Mesendoderm (in vitro differentiated cells): ENCODE data around the gene ENPEP.

Experiments
- DNase-seq: peaks from one replicate; pipeline ENCODE4 v3.0.0; 2013
- H2AK5ac ChIP-seq: 2 replicates; pipeline ENCODE4 v1.6.1; 2013; ENCODE audit warnings: low read length, inconsistent platforms
- H2BK120ac ChIP-seq: 2 replicates; pipeline ENCODE4 v1.6.1; 2013; ENCODE audit warnings: low read depth, mild to moderate bottlenecking, low read length, moderate library complexity, mixed read lengths
- H2BK15ac ChIP-seq: replicated peaks from 2 replicates; pipeline ENCODE4 v1.6.1; 2013; ENCODE audit warnings: low read depth, mild to moderate bottlenecking, moderate library complexity
- H2BK5ac ChIP-seq: 2 replicates; pipeline ENCODE4 v1.6.1; 2013; ENCODE audit warnings: low read length, inconsistent platforms
- H3K18ac ChIP-seq: 2 replicates; pipeline ENCODE4 v1.6.1; 2013; ENCODE audit warnings: mild to moderate bottlenecking, low read length, mixed read lengths
- H3K23ac ChIP-seq: one replicate; pipeline ENCODE4 v1.6.1; 2013; ENCODE audit warnings: low read length
- H3K27ac ChIP-seq: 2 replicates; pipeline ENCODE4 v1.5.1; 2013; ENCODE audit warnings: low read depth, mild to moderate bottlenecking, inconsistent platforms, low read length, moderate library complexity
- H3K27me3 ChIP-seq: 2 replicates; pipeline ENCODE4 v1.6.1; 2013; ENCODE audit warnings: low read length, control low read depth, mild to moderate bottlenecking, inconsistent platforms; ENCODE audit not compliant: insufficient read depth, poor library complexity
- H3K36me3 ChIP-seq: 2 replicates; pipeline ENCODE4 v1.6.1; 2013; ENCODE audit warnings: low read length, inconsistent platforms; ENCODE audit not compliant: control insufficient read depth, insufficient read depth
- H3K4ac ChIP-seq: one replicate; pipeline ENCODE4 v1.6.1; 2013; ENCODE audit warnings: low read depth, mild to moderate bottlenecking, low read length, moderate library complexity
- H3K4me1 ChIP-seq: 2 replicates; pipeline ENCODE4 v1.6.1; 2013; ENCODE audit warnings: low read depth, low read length, inconsistent platforms; ENCODE audit not compliant: control insufficient read depth
- H3K4me2 ChIP-seq: 2 replicates; pipeline ENCODE4 v1.6.1; 2013; ENCODE audit warnings: low read length
- H3K4me3 ChIP-seq: 2 replicates; pipeline ENCODE4 v1.5.1; 2013; ENCODE audit warnings: mild to moderate bottlenecking, low read length
- H3K56ac ChIP-seq: one replicate; pipeline ENCODE4 v1.6.1; 2013; ENCODE audit warnings: low read length
- H3K79me1 ChIP-seq: 2 replicates; pipeline ENCODE4 v1.6.1; 2013; ENCODE audit warnings: low read length, inconsistent platforms
- H3K79me2 ChIP-seq: 2 replicates; pipeline ENCODE4 v1.6.1; 2013; ENCODE audit warnings: mild to moderate bottlenecking, low read length; ENCODE audit not compliant: control insufficient read depth, insufficient read depth
- H3K9ac ChIP-seq: 2 replicates; pipeline ENCODE4 v1.6.1; 2013; ENCODE audit warnings: low read length, inconsistent platforms
- H4K5ac ChIP-seq: one replicate; pipeline ENCODE4 v1.6.1; 2013; ENCODE audit warnings: low read length
- H4K8ac ChIP-seq: one replicate; pipeline ENCODE4 v1.6.1; 2013; ENCODE audit warnings: low read depth, mild to moderate bottlenecking, control low read depth, low read length, moderate library complexity
- WGBS: extraction: QIAGEN DNeasy Blood & Tissue Kit; methylation state at CpG from one replicate; pipeline ENCODE4 v1.1.7; 2013; ENCODE audit warnings: low lambda C conversion rate, missing lambda C conversion rate; ENCODE audit not compliant: insufficient coverage; ENCODE audit errors: extremely low coverage; 5-methylcytosine and 5-hydroxymethylcytosine counted together

ENPEP gene

DNA sequence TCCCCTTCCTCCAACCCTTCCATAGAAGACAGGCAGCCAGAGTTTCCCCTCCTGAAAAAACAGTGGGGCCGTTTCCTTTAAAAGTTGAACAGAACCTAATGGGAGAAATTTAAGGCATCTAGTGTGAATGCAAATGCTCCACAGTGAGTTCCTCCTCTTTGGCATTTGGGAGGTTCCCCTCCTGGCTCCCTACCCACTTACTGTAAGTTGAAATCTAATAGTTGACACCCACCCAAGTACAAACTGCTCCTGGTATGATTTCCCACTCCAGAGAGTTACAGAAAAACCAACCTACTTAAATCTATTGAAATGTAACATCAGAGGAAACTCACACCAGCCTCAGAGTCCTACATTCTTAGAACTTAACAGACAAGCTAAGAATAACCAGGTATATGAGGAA lies 17.6 kb downstream of the ENPEP start:
- H3K79me2 ChIP-seq: no peaks in the 10 kb centered on the region
- H3K4ac ChIP-seq: no peak overlapping the region
- no peak overlapping the region for H2BK120ac ChIP-seq
- no peak overlapping the region for H3K27ac ChIP-seq
- H3K36me3 ChIP-seq: no peaks in the 10 kb centered on the region
- H3K4me3 ChIP-seq: no peak overlapping the region
- no peak overlapping the region for H3K9ac ChIP-seq
- no peak overlapping the region for H2BK5ac ChIP-seq
- no peak overlapping the region for H2BK15ac ChIP-seq
- WGBS: no CpG with 5 or more reads among the region's 1 CpG
- no peak overlapping the region for H2AK5ac ChIP-seq
- H3K4me2 ChIP-seq: no peak overlapping the region
- H3K56ac ChIP-seq: no peak overlapping the region
- H3K18ac ChIP-seq: no peak overlapping the region
- no peak overlapping the region for H4K8ac ChIP-seq
- DNase-seq: no peak
- H3K4me1 ChIP-seq: no peaks in the 10 kb centered on the region
- H3K27me3 ChIP-seq: no peaks in the 10 kb centered on the region
- H4K5ac ChIP-seq: no peak overlapping the region
- H3K79me1 ChIP-seq: no peaks in the 10 kb centered on the region
- no peak overlapping the region for H3K23ac ChIP-seq

DNA sequence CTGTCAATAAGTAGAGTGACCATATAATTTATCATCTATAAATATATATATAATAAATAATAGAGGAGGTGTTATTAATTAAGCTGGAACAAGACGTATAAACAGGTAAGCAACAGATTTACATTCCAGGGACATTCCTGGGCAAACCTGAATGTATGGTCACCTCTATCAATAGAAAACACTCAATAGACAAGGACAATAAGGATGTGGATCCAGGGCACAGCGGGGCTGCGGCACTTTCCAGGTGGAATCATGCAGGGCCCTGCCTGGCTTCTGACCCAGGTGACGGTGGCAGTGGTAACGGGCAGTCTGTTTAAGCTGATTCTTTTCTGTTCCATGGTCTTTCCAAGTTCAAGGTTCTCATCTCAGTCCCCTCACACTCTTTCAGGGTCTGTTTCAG lies 22.5 kb downstream of the ENPEP start:
- no peak overlapping the region for H2BK120ac ChIP-seq
- H2AK5ac ChIP-seq: no peak overlapping the region
- peak; percentile 34 for DNase-seq
- H3K23ac ChIP-seq: no peak overlapping the region
- no peak overlapping the region for H3K27ac ChIP-seq
- no peak overlapping the region for H3K4me2 ChIP-seq
- H3K27me3 ChIP-seq: no peaks in the 10 kb centered on the region
- no peak overlapping the region for H3K56ac ChIP-seq
- no peak overlapping the region for H4K8ac ChIP-seq
- no peak overlapping the region for H4K5ac ChIP-seq
- no peak overlapping the region for H2BK5ac ChIP-seq
- H3K36me3 ChIP-seq: no peaks in the 10 kb centered on the region
- WGBS: no CpG with 5 or more reads among the region's 5 CpGs
- no peaks in the 10 kb centered on the region for H3K79me1 ChIP-seq
- H3K79me2 ChIP-seq: no peaks in the 10 kb centered on the region
- H2BK15ac ChIP-seq: no peak overlapping the region
- no peak overlapping the region for H3K4ac ChIP-seq
- no peaks in the 10 kb centered on the region for H3K4me1 ChIP-seq
- H3K4me3 ChIP-seq: no peak overlapping the region
- no peak overlapping the region for H3K18ac ChIP-seq
- H3K9ac ChIP-seq: no peak overlapping the region

DNA sequence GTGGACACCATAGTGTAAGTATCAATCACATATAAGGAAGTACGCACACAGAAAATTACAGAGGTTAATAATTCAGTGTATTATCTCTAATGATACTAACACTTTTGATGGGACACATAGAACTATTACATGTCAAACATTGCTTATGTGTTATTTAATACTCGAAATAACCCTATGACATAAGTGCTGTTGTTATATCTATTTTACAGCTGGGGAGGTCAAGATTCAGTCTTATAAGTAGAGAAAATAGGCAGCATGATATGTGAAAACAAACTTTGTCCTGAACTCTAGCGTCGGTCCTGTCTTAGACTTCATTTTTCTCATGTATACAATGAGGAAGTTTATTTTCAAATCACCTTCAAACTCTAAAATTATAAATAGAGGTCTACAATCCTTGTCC lies 23.2 kb downstream of the ENPEP start:
- H2BK120ac ChIP-seq: no peak overlapping the region
- H3K79me2 ChIP-seq: no peaks in the 10 kb centered on the region
- no peaks in the 10 kb centered on the region for H3K79me1 ChIP-seq
- no peak overlapping the region for H3K56ac ChIP-seq
- H3K4me1 ChIP-seq: no peaks in the 10 kb centered on the region
- no peak overlapping the region for H3K4me2 ChIP-seq
- H3K36me3 ChIP-seq: no peaks in the 10 kb centered on the region
- no peak overlapping the region for H3K23ac ChIP-seq
- H2BK5ac ChIP-seq: no peak overlapping the region
- no CpG with 5 or more reads among the region's 4 CpGs for WGBS
- H3K4ac ChIP-seq: no peak overlapping the region
- no peak overlapping the region for H4K5ac ChIP-seq
- DNase-seq: no peak
- H2BK15ac ChIP-seq: no peak overlapping the region
- H3K9ac ChIP-seq: no peak overlapping the region
- H4K8ac ChIP-seq: no peak overlapping the region
- H3K27ac ChIP-seq: no peak overlapping the region
- no peaks in the 10 kb centered on the region for H3K27me3 ChIP-seq
- no peak overlapping the region for H3K4me3 ChIP-seq
- H2AK5ac ChIP-seq: no peak overlapping the region
- no peak overlapping the region for H3K18ac ChIP-seq

GRCh38 chr4:110501826-110502225 lies 25.9 kb downstream of the ENPEP start:
- no peak overlapping the region for H3K23ac ChIP-seq
- no peak overlapping the region for H3K4me3 ChIP-seq
- H2AK5ac ChIP-seq: no peak overlapping the region
- no peak overlapping the region for H3K9ac ChIP-seq
- no peak overlapping the region for H3K56ac ChIP-seq
- H2BK120ac ChIP-seq: no peak overlapping the region
- no peak overlapping the region for H3K4me2 ChIP-seq
- H3K4ac ChIP-seq: no peak overlapping the region
- H3K36me3 ChIP-seq: no peaks in the 10 kb centered on the region
- no peak overlapping the region for H3K18ac ChIP-seq
- H2BK5ac ChIP-seq: no peak overlapping the region
- DNase-seq: no peak
- no peak overlapping the region for H4K5ac ChIP-seq
- no peak overlapping the region for H3K27ac ChIP-seq
- H2BK15ac ChIP-seq: no peak overlapping the region
- H3K79me2 ChIP-seq: no peaks in the 10 kb centered on the region
- no peaks in the 10 kb centered on the region for H3K27me3 ChIP-seq
- H3K79me1 ChIP-seq: no peaks in the 10 kb centered on the region
- H3K4me1 ChIP-seq: no peaks in the 10 kb centered on the region
- no peak overlapping the region for H4K8ac ChIP-seq

- Histone ChIP-seq H2BK120ac (no peak overlapping the region), H3K18ac (no peak overlapping the region), H4K8ac (no peak overlapping the region), H3K9ac (no peak overlapping the region), H3K4me1 (no peaks in the 10 kb centered on the region), H3K79me2 (no peaks in the 10 kb centered on the region), H3K27me3 (no peaks in the 10 kb centered on the region), H2AK5ac (no peak overlapping the region), H3K4ac (no peak overlapping the region), H4K5ac (no peak overlapping the region), H3K36me3 (no peaks in the 10 kb centered on the region), H3K56ac (no peak overlapping the region), H2BK15ac (no peak overlapping the region), H2BK5ac (no peak overlapping the region), H3K23ac (no peak overlapping the region), H3K27ac (no peak overlapping the region), H3K79me1 (no peaks in the 10 kb centered on the region), H3K4me3 (no peak overlapping the region), H3K4me2 (no peak overlapping the region)
- WGBS: no CpG with 5 or more reads among the region's 5 CpGs
- DNase-seq: peak; percentile 38
Measured at GRCh38 chr4:110503270-110504083, 27.5 kb downstream of the ENPEP start.

GRCh38 chr4:110504084-110504435 lies 28.1 kb downstream of the ENPEP start:
- no peaks in the 10 kb centered on the region for H3K4me1 ChIP-seq
- H3K9ac ChIP-seq: no peak overlapping the region
- H3K56ac ChIP-seq: no peak overlapping the region
- H3K27ac ChIP-seq: no peak overlapping the region
- H2BK120ac ChIP-seq: no peak overlapping the region
- no peak overlapping the region for H3K4me3 ChIP-seq
- no peak overlapping the region for H2BK15ac ChIP-seq
- H4K5ac ChIP-seq: no peak overlapping the region
- no peaks in the 10 kb centered on the region for H3K79me1 ChIP-seq
- H3K79me2 ChIP-seq: no peaks in the 10 kb centered on the region
- WGBS: no CpG with 5 or more reads among the region's 2 CpGs
- H2BK5ac ChIP-seq: no peak overlapping the region
- no peak for DNase-seq
- no peaks in the 10 kb centered on the region for H3K27me3 ChIP-seq
- no peak overlapping the region for H3K4me2 ChIP-seq
- H3K18ac ChIP-seq: no peak overlapping the region
- no peak overlapping the region for H3K4ac ChIP-seq
- H3K23ac ChIP-seq: no peak overlapping the region
- H3K36me3 ChIP-seq: no peaks in the 10 kb centered on the region
- H4K8ac ChIP-seq: no peak overlapping the region
- H2AK5ac ChIP-seq: no peak overlapping the region
